H7 (cell line): ENCODE measurements around the gene AMOTL2. TPM values are rescaled to one million over a fixed set of nuclear protein-coding genes. Genes with fewer than 3 reads are reported as not detected.

Experiments
- DNase-seq: peaks from one replicate; pipeline ENCODE4 v3.0.0; 2012
- H3K27me3 ChIP-seq: 2 replicates; pipeline ENCODE4 v1.6.0; 2011; ENCODE audit warnings: mild to moderate bottlenecking, low read length; ENCODE audit not compliant: control insufficient read depth, insufficient read depth
- H3K36me3 ChIP-seq: replicated peaks from 2 replicates; pipeline ENCODE4 v1.5.1; 2011; ENCODE audit warnings: low read length; ENCODE audit not compliant: control insufficient read depth, insufficient read depth
- H3K4me3 ChIP-seq: 2 replicates; pipeline ENCODE4 v1.5.1; 2011; ENCODE audit warnings: low read depth, mild to moderate bottlenecking, control low read depth, low read length, moderate library complexity; ENCODE audit not compliant: insufficient read depth
- total RNA-seq: library from RNA; depleted of rRNA; stranded (reverse); fragments of >200 nt; shearing (Covaris generic); gene quantifications from 2 replicates; pipeline ENCODE4 v1.2.3, GENCODE V29; 2014

Gene AMOTL2
- total RNA-seq, 1 experiment from 2014 or later = 54.5 TPM

DNA sequence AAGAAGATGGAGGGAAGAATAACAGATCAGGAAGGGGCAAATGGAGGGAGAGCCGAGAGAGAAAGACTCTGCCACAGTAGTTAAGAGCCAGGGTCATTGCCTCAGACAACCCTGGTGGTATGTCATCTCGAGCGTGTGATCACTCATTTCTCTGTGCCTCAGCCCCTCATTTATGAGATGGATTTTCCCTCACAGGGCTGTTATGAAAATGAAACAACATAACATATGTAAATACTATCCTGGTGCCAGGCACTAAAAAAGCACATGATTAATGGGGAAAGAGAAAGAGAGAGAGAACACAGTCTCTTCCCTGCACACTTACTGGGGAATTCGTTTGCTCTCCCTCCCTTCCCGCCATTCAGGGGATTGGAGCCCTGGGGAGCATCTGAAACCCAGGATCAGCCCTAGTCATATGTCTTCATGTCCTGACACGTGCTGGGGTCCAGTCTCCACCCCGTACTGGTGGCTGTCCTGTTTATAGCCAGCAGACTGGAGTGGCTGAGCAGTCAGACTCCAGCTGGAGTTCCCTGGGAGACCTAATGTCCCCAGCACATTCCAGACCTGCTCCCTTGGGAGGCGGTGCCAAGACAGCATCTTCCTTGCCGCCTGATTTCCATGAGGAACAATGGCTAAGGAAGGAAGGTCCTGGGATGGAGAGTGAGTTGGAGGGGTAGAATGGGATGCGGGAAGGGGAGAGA is 14.7 kb upstream of the AMOTL2 start:
- H3K27me3 ChIP-seq = no peaks in the 10 kb centered on the region
- no peak for DNase-seq
- no peaks in the 10 kb centered on the region for H3K36me3 ChIP-seq
- no peak overlapping the region for H3K4me3 ChIP-seq

DNA sequence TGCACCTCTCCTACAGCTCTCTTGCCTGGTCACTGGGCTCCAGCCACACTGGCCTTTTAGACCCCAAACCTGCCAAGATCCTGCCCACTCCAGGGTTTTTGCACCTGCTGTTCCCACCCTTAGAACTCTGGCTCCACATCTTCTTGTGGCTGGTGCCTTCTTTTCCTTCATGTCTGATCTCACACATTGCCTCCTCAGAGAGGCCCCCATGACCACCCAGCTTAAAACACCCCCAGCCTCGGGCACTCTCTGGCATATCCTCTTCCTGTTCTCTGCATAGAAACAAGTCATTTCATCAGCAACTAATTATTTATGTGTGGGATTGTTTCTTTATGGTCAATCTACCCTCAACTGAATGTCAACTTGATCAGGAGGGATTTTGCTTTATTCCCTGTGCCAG is 14.0 kb upstream of the AMOTL2 start:
- DNase-seq = no peak
- H3K4me3 ChIP-seq = no peak overlapping the region
- no peaks in the 10 kb centered on the region for H3K36me3 ChIP-seq
- no peaks in the 10 kb centered on the region for H3K27me3 ChIP-seq

DNA sequence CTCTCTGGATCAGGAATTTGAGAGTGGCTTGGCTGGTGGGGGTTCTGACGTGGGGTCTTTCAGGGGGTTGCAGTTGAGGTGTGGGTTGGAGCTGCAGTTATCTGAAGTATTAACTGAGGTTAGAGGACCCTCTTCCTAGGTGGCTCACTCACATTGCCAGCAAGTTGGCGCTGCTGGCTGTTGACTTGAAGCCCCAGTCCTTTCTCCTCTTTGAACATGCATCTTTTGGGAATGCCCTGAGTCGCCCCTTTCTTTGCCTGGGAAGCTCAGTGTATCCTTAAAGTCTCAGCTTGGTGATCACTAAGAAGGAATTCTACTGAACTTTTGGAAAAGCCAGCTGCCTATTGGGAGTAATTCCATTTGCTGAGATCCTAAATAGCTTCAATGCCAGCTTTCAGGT is 13.0 kb upstream of the AMOTL2 start:
- H3K27me3 ChIP-seq = no peaks in the 10 kb centered on the region
- no peak overlapping the region for H3K4me3 ChIP-seq
- H3K36me3 ChIP-seq = no peaks in the 10 kb centered on the region
- no peak for DNase-seq

DNA sequence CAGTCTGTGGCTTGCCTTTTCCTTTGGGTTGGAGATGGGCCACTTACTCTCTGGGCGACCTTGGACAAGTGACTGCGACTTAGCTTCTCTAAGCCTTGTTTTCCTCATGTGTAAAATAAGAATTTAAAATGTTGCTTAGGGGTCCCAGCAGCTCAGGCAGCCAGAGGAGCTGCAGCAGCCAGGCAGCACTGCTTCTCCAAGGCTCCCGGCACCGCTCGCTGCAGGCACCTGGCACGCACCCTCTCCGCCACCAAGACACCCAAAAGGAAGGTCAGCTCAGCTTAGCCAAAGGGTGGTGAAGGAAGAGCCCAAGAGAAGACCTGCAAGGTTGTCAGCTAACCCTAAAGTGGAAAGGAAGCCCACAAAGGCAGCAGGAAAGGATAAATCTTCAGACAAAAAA is 10.7 kb upstream of the AMOTL2 start:
- Histone ChIP-seq H3K36me3 (no peaks in the 10 kb centered on the region), H3K27me3 (no peaks in the 10 kb centered on the region), H3K4me3 (no peak overlapping the region)
- DNase-seq = no peak

DNA sequence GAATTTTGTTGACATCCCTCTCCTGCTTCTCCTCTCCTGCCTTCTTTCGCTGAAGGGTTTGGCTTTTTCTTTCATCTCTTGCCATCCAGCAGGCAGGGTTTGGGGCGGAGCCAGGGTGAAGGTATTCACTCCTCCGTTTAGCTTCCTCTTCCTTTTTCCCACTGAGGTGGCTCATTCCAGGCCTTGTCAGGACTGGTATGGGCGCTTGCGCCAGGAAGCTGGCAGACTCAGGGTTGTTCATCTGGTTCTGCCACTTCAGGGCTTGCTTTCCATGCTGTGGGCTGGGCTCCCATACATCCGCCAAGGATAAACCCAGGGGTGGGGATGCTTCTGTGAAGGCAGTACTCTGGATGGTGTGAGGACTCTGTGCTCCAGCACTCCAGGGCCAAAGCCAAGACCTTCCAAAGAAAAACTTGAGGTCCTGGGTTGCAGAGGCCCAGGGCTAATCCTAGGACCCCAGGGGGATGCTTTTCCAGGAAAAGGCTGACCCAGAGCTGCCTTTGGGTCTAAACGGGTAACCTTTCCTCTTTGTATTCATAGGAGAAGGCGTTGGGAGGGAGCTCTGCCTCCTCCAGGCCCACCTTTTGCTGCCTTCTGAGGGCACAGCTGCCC is 7.7 kb upstream of the AMOTL2 start:
- Histone ChIP-seq H3K27me3 (peaks cover 7% of the 10 kb centered on the region), H3K36me3 (no peaks in the 10 kb centered on the region), H3K4me3 (no peak overlapping the region)
- DNase-seq = peak; percentile 60

DNA sequence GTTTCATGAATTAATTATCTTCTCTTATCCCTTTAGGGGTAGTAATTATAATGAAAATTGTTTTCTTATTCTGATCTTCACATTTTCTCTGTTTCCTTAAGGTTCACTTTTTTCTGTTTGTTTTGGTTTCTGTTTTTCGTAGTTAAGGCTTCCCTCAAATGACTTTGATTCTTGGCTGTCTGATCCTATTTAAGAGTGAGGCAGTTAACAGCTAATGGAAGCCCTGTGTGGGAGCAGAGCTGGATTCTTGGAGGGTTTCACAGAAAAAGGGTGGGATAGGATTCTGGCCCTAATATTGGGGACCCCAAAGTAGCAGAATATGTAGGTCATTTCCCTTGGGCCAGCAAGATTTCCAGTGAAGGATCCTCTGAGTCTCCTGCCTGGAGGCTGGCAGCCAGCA is 6.8 kb upstream of the AMOTL2 start:
- Histone ChIP-seq H3K36me3 (no peaks in the 10 kb centered on the region), H3K27me3 (peaks cover 12% of the 10 kb centered on the region), H3K4me3 (no peak overlapping the region)
- DNase-seq = no peak

DNA sequence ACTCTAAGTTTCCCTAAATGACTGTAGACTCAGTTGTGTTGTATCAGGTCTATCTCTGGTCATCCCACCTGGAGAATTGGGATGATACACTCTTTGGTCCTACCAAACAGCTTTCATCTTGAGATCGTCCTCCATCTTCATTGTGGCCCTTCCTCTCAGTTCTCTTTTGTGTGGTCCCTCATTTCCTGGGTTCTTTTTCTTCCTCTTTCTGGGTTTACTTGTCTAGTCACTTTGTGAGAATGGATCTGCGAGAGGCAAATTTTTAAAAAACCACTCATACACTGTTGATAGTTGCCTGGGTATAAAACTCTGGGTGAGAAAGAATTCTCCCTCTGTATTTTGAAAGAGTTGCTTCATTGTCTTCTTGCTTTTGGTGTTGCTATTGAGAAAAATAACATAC is 6.0 kb upstream of the AMOTL2 start:
- H3K27me3 ChIP-seq = peaks cover 17% of the 10 kb centered on the region
- no peak overlapping the region for H3K4me3 ChIP-seq
- no peaks in the 10 kb centered on the region for H3K36me3 ChIP-seq
- no peak for DNase-seq

DNA sequence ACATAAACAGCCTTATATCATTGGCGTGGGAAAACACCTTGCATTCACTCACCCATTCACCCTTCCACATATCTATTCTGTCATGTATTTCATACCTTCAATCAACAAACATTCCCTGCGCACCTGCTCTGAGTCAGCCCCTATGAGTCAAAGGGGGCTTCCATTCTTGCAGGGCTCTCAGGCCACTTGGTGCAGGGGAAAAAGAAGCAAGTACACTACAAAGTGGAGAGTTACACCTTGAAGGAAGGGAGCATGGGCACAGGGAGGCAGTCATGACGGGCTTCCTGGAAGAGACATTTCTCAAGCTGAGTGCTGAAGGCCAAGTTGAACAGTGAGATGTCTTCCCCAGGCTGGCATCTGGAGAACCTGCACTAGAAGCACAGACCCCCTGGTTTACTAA is 4.6 kb upstream of the AMOTL2 start:
- no peaks in the 10 kb centered on the region for H3K36me3 ChIP-seq
- H3K27me3 ChIP-seq = peaks cover 17% of the 10 kb centered on the region
- DNase-seq = no peak
- H3K4me3 ChIP-seq = no peak overlapping the region

DNA sequence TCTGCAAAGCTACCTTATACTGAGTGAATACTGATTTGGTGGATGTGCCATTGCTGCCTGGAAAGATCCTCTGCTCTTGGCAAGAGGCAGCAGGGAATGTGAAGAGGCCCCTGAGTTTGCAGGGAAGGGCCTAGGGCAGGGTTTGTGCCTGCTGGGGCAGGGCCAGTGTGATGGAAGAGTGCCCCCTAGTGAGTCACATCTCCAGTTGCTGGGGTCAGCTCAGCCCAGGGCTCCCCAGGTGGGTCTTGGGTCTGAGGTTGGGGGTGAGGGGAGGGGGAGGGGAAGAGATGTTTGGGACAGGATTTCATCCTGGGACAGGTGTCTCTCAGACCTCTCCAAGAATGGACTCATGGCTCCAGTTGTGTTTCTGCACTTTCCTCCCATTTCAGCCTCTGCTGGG is 4.1 kb upstream of the AMOTL2 start:
- H3K27me3 ChIP-seq = peaks cover 17% of the 10 kb centered on the region
- peak; percentile 84 for DNase-seq
- H3K36me3 ChIP-seq = no peaks in the 10 kb centered on the region
- no peak overlapping the region for H3K4me3 ChIP-seq

DNA sequence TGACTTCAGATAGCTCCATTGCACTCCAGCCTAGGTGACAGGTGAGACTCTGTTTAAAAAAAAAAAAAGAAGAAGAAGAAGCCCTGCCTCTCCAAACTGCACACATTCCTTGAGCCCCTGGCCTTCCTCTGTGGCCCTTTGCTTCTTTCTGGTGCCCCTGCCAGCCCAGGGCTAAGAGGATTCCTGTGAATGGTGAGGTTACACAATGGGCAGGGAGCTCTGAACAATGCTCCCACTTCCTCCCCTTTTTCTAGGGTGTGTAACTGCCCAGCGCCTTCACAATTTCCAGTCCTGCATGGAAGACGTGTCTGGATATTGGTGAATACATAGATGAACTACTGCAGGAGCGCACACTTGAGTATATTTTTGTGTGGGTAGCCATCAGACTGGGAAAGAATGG is 3.6 kb upstream of the AMOTL2 start:
- DNase-seq = no peak
- no peak overlapping the region for H3K4me3 ChIP-seq

DNA sequence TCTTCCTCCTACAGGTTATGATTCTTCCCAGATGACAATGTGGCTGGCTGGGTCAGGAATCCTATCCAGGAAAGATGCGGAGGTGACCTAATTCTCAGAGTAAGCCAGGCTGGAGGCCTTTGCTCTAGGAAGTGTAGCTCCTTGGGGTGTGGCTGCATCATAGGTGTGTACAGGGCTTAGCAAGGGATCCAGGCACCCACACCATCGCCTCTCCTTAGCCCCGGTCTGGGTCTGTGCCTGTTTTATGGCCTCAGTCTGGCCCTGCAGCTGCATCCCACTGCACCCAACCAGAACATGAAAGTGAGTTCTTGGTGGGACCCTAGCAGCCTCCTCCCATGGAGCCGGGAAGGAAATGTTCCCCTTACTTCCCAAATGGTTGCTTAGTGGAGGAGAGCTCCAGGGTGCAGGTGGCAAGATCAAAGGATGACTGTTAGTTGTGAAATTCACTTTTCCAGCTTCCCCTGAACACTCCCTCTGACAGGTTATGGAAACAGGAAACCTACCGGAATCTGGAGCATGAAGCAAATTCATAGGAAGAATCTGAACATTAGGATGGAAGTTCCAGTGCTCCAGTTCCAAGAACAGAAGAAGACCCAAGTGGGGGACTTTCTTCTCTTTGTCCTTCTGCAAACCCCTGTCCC is 2.7 kb upstream of the AMOTL2 start:
- Histone ChIP-seq H3K36me3 (no peaks in the 10 kb centered on the region), H3K27me3 (peaks cover 20% of the 10 kb centered on the region), H3K4me3 (no peak overlapping the region)
- DNase-seq = no peak

More for the DNA sequence above, 3.6 kb upstream of the AMOTL2 start:
- no peaks in the 10 kb centered on the region for H3K36me3 ChIP-seq
- H3K27me3 ChIP-seq = peaks cover 17% of the 10 kb centered on the region

DNA sequence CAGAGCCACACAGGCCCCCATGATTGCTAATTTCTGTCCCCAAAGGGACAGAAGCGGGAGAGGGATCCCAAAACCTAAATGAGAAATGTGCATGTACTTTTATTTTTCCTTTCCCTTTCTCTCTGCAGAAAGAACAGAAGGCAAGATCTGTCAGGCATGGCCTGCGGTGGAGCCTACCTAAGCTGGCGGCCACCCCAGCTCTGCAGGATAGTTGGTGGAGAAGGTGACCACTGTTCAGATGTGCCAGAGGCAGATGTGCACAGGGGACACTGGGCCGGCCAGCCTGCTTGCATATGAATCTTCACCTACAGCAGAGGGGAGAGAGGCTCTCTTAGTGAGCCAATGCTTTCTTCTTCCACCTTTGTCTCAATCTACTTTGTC is 2.1 kb upstream of the AMOTL2 start:
- no peak for DNase-seq
- Histone ChIP-seq H3K27me3 (peaks cover 20% of the 10 kb centered on the region), H3K36me3 (no peaks in the 10 kb centered on the region), H3K4me3 (no peak overlapping the region)

DNA sequence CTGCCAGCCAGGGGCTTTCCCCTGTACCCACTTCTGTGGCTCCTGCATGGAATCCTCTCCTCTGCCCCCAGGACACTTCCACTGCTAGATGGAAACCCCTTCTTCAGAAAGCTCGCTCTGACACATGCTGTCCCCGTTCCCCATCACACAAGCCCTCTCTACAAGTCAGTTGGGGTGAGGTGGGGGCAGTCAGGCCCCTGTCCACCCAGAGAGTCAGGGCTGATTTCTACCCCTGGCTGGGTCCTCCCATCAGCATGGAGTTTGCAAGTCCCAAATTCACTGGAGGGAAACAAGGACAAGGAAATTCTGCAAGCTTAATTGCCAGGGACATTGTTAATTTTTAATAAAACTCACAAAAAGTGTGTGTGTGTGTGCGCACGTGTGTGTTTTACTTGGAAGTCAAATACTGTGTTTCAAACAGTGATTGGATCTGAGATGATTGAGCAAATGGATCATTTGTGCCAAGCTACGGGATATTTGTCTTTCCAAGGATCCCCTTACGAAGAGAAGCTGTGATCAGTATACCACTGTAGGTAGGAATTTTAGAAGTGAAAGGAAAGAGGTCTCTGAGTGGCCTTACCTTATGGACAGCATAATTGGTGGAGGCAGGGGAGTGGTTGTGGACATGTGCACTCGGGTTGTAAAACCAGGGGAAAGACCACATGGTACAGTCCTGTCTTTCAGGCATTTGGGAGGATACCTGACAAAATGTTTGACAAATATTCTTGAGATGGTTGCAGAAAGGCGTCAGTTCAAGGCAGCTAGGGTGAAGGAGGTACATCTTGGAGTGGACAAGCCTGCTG is 1.5 kb upstream of the AMOTL2 start:
- DNase-seq = peak; percentile 1
- Histone ChIP-seq H3K27me3 (peaks cover 20% of the 10 kb centered on the region), H3K4me3 (no peak overlapping the region), H3K36me3 (peaks cover 3% of the 10 kb centered on the region)

DNA sequence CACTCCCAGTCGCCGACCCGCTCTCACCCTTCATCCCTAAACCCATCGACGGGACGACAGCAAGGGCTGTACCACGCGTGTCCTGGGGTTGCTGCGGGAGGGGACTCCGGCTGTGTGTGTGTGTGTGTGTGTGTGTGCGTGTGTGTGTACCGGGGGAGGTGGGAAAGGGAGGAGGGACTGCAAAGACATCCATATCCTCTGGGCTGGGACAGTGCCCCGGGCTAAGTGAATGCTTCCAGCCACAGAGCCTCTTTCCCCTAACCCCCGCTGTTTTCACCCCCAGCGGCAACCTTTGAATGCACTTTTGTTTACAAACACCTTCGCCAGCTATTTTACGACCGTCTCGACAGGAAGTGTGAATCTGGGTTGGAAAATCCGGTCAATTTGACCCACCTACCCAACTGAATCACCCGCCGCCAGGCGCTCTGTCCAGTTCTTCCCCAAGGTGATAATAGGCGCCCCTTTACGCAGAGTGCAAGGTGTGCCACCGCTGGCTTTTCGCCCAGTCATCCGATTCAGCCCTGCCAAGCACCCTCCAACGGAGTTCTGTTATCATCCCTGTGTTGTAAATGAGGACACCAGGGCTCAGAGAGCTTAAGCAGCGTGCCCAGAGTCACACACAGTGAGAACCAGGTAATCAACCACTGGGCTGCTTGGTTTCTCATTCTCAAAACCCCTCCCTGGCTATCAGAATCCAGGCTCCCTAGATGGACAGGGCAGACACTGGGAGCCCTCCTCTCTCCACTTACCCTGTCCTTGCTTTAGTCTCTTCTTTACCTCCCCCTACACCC is 739 bp upstream of the AMOTL2 start:
- DNase-seq = peak; percentile 80
- peaks cover 20% of the 10 kb centered on the region for H3K27me3 ChIP-seq
- H3K4me3 ChIP-seq = peak overlapping the region; percentile 88
- H3K36me3 ChIP-seq = peaks cover 10% of the 10 kb centered on the region
